K562 (cell line): ENCODE results near the gene DPF1. TPM values are rescaled to one million over a fixed set of nuclear protein-coding genes. Genes with fewer than 3 reads are reported as not detected.
A peak's percentile ranks its signal among the peaks of the same experiment; 100 is the strongest.
"Not testable (repeated sequence)": the region's sequence is repeated elsewhere in the genome, so short reads cannot be mapped to it uniquely, and the experiment has no call there.

Experiments
- ATAC-seq: fragments of 200-7000 bp; cut with Tn5 transposase; 3 replicates; pipeline ENCODE4 v1.9.1; 2020; ENCODE audit warnings: moderate library complexity
- BruUV-seq: library from RNA; stranded (reverse); fragments of 400-500 nt; replicated peaks from 2 replicates; lab custom pipeline; 2021; lab: Mats Ljungman, UMichigan
- CTCF ChIA-PET: fragments of 300-600 bp; formaldehyde crosslinking; extraction: SDS; loops from one replicate; lab custom pipeline; 2021; ENCODE audit warnings: low intra/inter-chr PET ratio; lab: Yijun Ruan, JAX
- POLR2A ChIA-PET: fragments of 300-600, 350-650 bp; sonication (Branson Sonifier 250); formaldehyde crosslinking; extraction: SDS; loops from one replicate; lab custom pipeline; 2021; ENCODE audit warnings: antibody characterized with exemption, inconsistent platforms; lab: Yijun Ruan, JAX
- DNase-seq, 4 experiments: peaks; one replicate each; pipeline versions ENCODE4 v3.0.0 to v3.0.0-alpha.2; 2011 to 2018; ENCODE audit warnings: low spot score in 3 of 4, mixed read lengths in 3 of 4; ENCODE audit errors: extremely low read depth in 1 of 4
- FAIRE-seq: peaks from 2 replicates; lab custom pipeline; 2011; peaks lifted over from hg19 to GRCh38; lab: Jason Lieb, UNC
- H2AFZ ChIP-seq: 2 replicates; pipeline ENCODE4 v1.6.0; 2011; ENCODE audit warnings: low read depth, low read length, control low read depth, inconsistent platforms
- H3K27ac ChIP-seq: fragments of 200-600 bp; 3 replicates; pipeline ENCODE4 v1.8.0; 2011; ENCODE audit warnings: low read depth, mild to moderate bottlenecking, control low read depth, inconsistent platforms, low read length, moderate library complexity, mixed read lengths; ENCODE audit errors: extremely low read depth
- H3K27me3 ChIP-seq, 2 experiments: fragments of 300-600 bp in 1 of 2; 2 replicates in 1 of 2; 3 replicates in 1 of 2; pipeline versions ENCODE4 v1.6.0 to v1.8.0; 2011; ENCODE audit warnings: inconsistent platforms in 2 of 2, low read length in 2 of 2, mild to moderate bottlenecking in 1 of 2, mixed read lengths in 1 of 2, moderate library complexity in 1 of 2; ENCODE audit not compliant: control insufficient read depth in 2 of 2, insufficient read depth in 2 of 2
- H3K36me3 ChIP-seq: fragments of 300-600 bp; 3 replicates; pipeline ENCODE4 v1.8.0; 2011; ENCODE audit warnings: mild to moderate bottlenecking, low read length, inconsistent platforms; ENCODE audit not compliant: control insufficient read depth, insufficient read depth
- H3K4me1 ChIP-seq, 2 experiments: fragments of 200-600 bp in 1 of 2; replicated peaks in 1 of 2; 2 replicates in 1 of 2; 3 replicates in 1 of 2; pipeline versions ENCODE4 v1.5.1 to v1.8.0; 2011; ENCODE audit warnings: inconsistent platforms in 2 of 2, low read length in 2 of 2, mild to moderate bottlenecking in 1 of 2, mixed read lengths in 1 of 2, moderate library complexity in 1 of 2; ENCODE audit not compliant: control insufficient read depth in 2 of 2, insufficient read depth in 2 of 2
- H3K4me2 ChIP-seq: 2 replicates; pipeline ENCODE4 v1.6.1; 2011; ENCODE audit warnings: low read length, control low read depth, inconsistent platforms, mixed read lengths; ENCODE audit not compliant: insufficient read depth
- H3K4me3 ChIP-seq: fragments of 200-600 bp; sonication (generic), shearing (Covaris generic); 2 replicates; pipeline ENCODE4 v1.5.1; 2016; ENCODE audit warnings: control low read depth, inconsistent platforms
- H3K79me2 ChIP-seq: fragments of 200-600 bp; 3 replicates; pipeline ENCODE4 v1.8.0; 2011; ENCODE audit warnings: low read length, inconsistent platforms; ENCODE audit not compliant: control insufficient read depth, insufficient read depth
- H3K9ac ChIP-seq, 2 experiments: 2 replicates each; pipeline versions ENCODE4 v1.6.0 to v1.6.1; 2011; ENCODE audit warnings: low read depth in 2 of 2, low read length in 2 of 2, control low read depth in 1 of 2, inconsistent platforms in 1 of 2, mild to moderate bottlenecking in 1 of 2, mixed read lengths in 1 of 2; ENCODE audit not compliant: insufficient read depth in 1 of 2
- H3K9me1 ChIP-seq: one replicate; pipeline ENCODE4 v1.6.0; 2011; ENCODE audit warnings: inconsistent platforms, mild to moderate bottlenecking, low read length, moderate library complexity; ENCODE audit not compliant: control insufficient read depth, insufficient read depth
- H3K9me3 ChIP-seq: replicated peaks from 2 replicates; pipeline ENCODE4 v1.5.1; 2011; ENCODE audit warnings: low read depth, low read length, inconsistent platforms; ENCODE audit not compliant: control insufficient read depth, insufficient read depth
- H4K20me1 ChIP-seq: replicated peaks from 2 replicates; pipeline ENCODE4 v1.6.1; 2011; ENCODE audit warnings: low read length, inconsistent platforms, mixed read lengths; ENCODE audit not compliant: control insufficient read depth, insufficient read depth
- ZNF121 ChIP-seq: sonication (generic); formaldehyde crosslinking; conservative IDR thresholded peaks from 2 replicates; pipeline ENCODE4 v1.8.0; 2022; ENCODE audit warnings: missing genetic modification reagents
- ZNF512 ChIP-seq: IDR thresholded peaks from 2 replicates; pipeline ENCODE4 v1.6.1; 2016; ENCODE audit warnings: missing genetic modification characterization, missing compliant biosample characterization
- WGBS: fragments of 100-300 bp; shearing (Covaris generic); methylation state at CpG from one replicate; pipeline ENCODE4 v1.1.6; 2016; ENCODE audit warnings: low coverage, mixed read lengths; ENCODE audit not compliant: insufficient coverage; ENCODE audit errors: missing lambda C conversion rate; 5-methylcytosine and 5-hydroxymethylcytosine counted together
- in situ Hi-C: fragments of 300-500 bp; cut with MboI; formaldehyde crosslinking; loops from 4 replicates; pipeline ENCODE4 v1.15.0; 2018; ENCODE audit warnings: inconsistent platforms, mixed read lengths
- intact Hi-C: fragments of 100-400 bp; cut with micrococcal nuclease; formaldehyde crosslinking; loops from 2 replicates; pipeline ENCODE4 v1.14.2; 2022
- polyA plus RNA-seq, 8 experiments: library from polyadenylated mRNA; depleted of rRNA in 4 of 8; stranded (reverse) in 5 of 8; unstranded in 3 of 8; fragments of >200 nt; fragmentation: Nextera tagmentation in 2 of 8; fragmentation: Illumina TruSeq in 1 of 8; extraction: Ambion mirVana in 2 of 8; extraction: Trizol in 1 of 8; gene quantifications; 2 replicates each; pipeline versions ENCODE4 v1.2.1 to v1.2.3, GENCODE V29; 2011 to 2014; ENCODE audit warnings: inconsistent platforms in 1 of 8, missing spikeins in 1 of 8
- total RNA-seq, 7 experiments: library from RNA; depleted of rRNA in 6 of 7; stranded (reverse); fragments of >200 nt in 6 of 7; fragmentation: Illumina TruSeq in 2 of 7; extraction: Trizol in 2 of 7; gene quantifications; 2 replicates each; pipeline versions ENCODE4 v1.2.1 to v1.2.3, GENCODE V29; 2011 to 2021; ENCODE audit warnings: low replicate concordance in 1 of 7

DPF1 gene
- total and polyA plus RNA-seq, 9 of the 15 experiments (the other 6 are each of a cell fraction or from before 2014, with no cell fraction given): 0.10 to 5.7 (median 3.1) TPM

- ChIA-PET POLR2A (interaction anchor here (0.9 to 1.0 kb wide), 2 partner anchors 96 to 128 kb away, joined by 4 read pairs; no protein-coding TSS in a partner anchor), CTCF (interaction anchor here (0.5 kb wide), 1 partner anchor 141 kb away, joined by 4 read pairs; no protein-coding TSS in a partner anchor)
Measured at GRCh38 chr19:38230506-38231133, 6.6 kb upstream of the DPF1 start.

More at GRCh38 chr19:38230506-38231133, 6.6 kb upstream of the DPF1 start:
- FAIRE-seq, ATAC-seq, H3K79me2 ChIP-seq, H3K9ac ChIP-seq, H4K20me1 ChIP-seq, BruUV-seq, H3K9me1 ChIP-seq, H3K4me3 ChIP-seq, H3K4me2 ChIP-seq, H3K9me3 ChIP-seq, H3K36me3 ChIP-seq, intact Hi-C loops, H3K27me3 ChIP-seq, H3K27ac ChIP-seq, DNase-seq, H2AFZ ChIP-seq: not testable (repeated sequence)
- in situ Hi-C loops: loop anchor here (10.0 kb wide), 1 partner anchor 384 kb away; the partner anchor contains the start of genes EIF3K and MAP4K1
- peaks cover 4 to 34% of the 10 kb centered on the region in 2 experiments; a peak in 4 of 5 replicates for H3K4me1 ChIP-seq
- WGBS: 0% methylated on average over 1 of the region's 3 CpGs
- TF ChIP-seq ZNF512 (tag) (0 out of 2 replicates have a peak, but pooled peaks have one; percentile 17), ZNF121 (CRISPR knock-in tag) (peak; percentile 88)
